K562 (cell line): ENCODE results near the gene TCF20. TPM values are rescaled to one million over a fixed set of nuclear protein-coding genes. Genes with fewer than 3 reads are reported as not detected.
A peak's percentile ranks its signal among the peaks of the same experiment; 100 is the strongest.

Experiments
- ATAC-seq: fragments of 200-7000 bp; cut with Tn5 transposase; 3 replicates; pipeline ENCODE4 v1.9.1; 2020; ENCODE audit warnings: moderate library complexity
- BruUV-seq: library from RNA; stranded (reverse); fragments of 400-500 nt; replicated peaks from 2 replicates; lab custom pipeline; 2021; lab: Mats Ljungman, UMichigan
- CTCF ChIA-PET: fragments of 300-600 bp; formaldehyde crosslinking; extraction: SDS; loops from one replicate; lab custom pipeline; 2021; ENCODE audit warnings: low intra/inter-chr PET ratio; lab: Yijun Ruan, JAX
- POLR2A ChIA-PET: fragments of 300-600, 350-650 bp; sonication (Branson Sonifier 250); formaldehyde crosslinking; extraction: SDS; loops from one replicate; lab custom pipeline; 2021; ENCODE audit warnings: antibody characterized with exemption, inconsistent platforms; lab: Yijun Ruan, JAX
- DNase-seq, 4 experiments: peaks; one replicate each; pipeline versions ENCODE4 v3.0.0 to v3.0.0-alpha.2; 2011 to 2018; ENCODE audit warnings: low spot score in 3 of 4, mixed read lengths in 3 of 4; ENCODE audit errors: extremely low read depth in 1 of 4
- FAIRE-seq: peaks from 2 replicates; lab custom pipeline; 2011; peaks lifted over from hg19 to GRCh38; lab: Jason Lieb, UNC
- H2AFZ ChIP-seq: 2 replicates; pipeline ENCODE4 v1.6.0; 2011; ENCODE audit warnings: low read depth, low read length, control low read depth, inconsistent platforms
- H3K27ac ChIP-seq: fragments of 200-600 bp; 3 replicates; pipeline ENCODE4 v1.8.0; 2011; ENCODE audit warnings: low read depth, mild to moderate bottlenecking, control low read depth, inconsistent platforms, low read length, moderate library complexity, mixed read lengths; ENCODE audit errors: extremely low read depth
- H3K27me3 ChIP-seq, 2 experiments: fragments of 300-600 bp in 1 of 2; 2 replicates in 1 of 2; 3 replicates in 1 of 2; pipeline versions ENCODE4 v1.6.0 to v1.8.0; 2011; ENCODE audit warnings: inconsistent platforms in 2 of 2, low read length in 2 of 2, mild to moderate bottlenecking in 1 of 2, mixed read lengths in 1 of 2, moderate library complexity in 1 of 2; ENCODE audit not compliant: control insufficient read depth in 2 of 2, insufficient read depth in 2 of 2
- H3K36me3 ChIP-seq: fragments of 300-600 bp; 3 replicates; pipeline ENCODE4 v1.8.0; 2011; ENCODE audit warnings: mild to moderate bottlenecking, low read length, inconsistent platforms; ENCODE audit not compliant: control insufficient read depth, insufficient read depth
- H3K4me1 ChIP-seq, 2 experiments: fragments of 200-600 bp in 1 of 2; replicated peaks in 1 of 2; 2 replicates in 1 of 2; 3 replicates in 1 of 2; pipeline versions ENCODE4 v1.5.1 to v1.8.0; 2011; ENCODE audit warnings: inconsistent platforms in 2 of 2, low read length in 2 of 2, mild to moderate bottlenecking in 1 of 2, mixed read lengths in 1 of 2, moderate library complexity in 1 of 2; ENCODE audit not compliant: control insufficient read depth in 2 of 2, insufficient read depth in 2 of 2
- H3K4me2 ChIP-seq: 2 replicates; pipeline ENCODE4 v1.6.1; 2011; ENCODE audit warnings: low read length, control low read depth, inconsistent platforms, mixed read lengths; ENCODE audit not compliant: insufficient read depth
- H3K4me3 ChIP-seq: fragments of 200-600 bp; sonication (generic), shearing (Covaris generic); 2 replicates; pipeline ENCODE4 v1.5.1; 2016; ENCODE audit warnings: control low read depth, inconsistent platforms
- H3K79me2 ChIP-seq: fragments of 200-600 bp; 3 replicates; pipeline ENCODE4 v1.8.0; 2011; ENCODE audit warnings: low read length, inconsistent platforms; ENCODE audit not compliant: control insufficient read depth, insufficient read depth
- H3K9ac ChIP-seq, 2 experiments: 2 replicates each; pipeline versions ENCODE4 v1.6.0 to v1.6.1; 2011; ENCODE audit warnings: low read depth in 2 of 2, low read length in 2 of 2, control low read depth in 1 of 2, inconsistent platforms in 1 of 2, mild to moderate bottlenecking in 1 of 2, mixed read lengths in 1 of 2; ENCODE audit not compliant: insufficient read depth in 1 of 2
- H3K9me1 ChIP-seq: one replicate; pipeline ENCODE4 v1.6.0; 2011; ENCODE audit warnings: inconsistent platforms, mild to moderate bottlenecking, low read length, moderate library complexity; ENCODE audit not compliant: control insufficient read depth, insufficient read depth
- H3K9me3 ChIP-seq: replicated peaks from 2 replicates; pipeline ENCODE4 v1.5.1; 2011; ENCODE audit warnings: low read depth, low read length, inconsistent platforms; ENCODE audit not compliant: control insufficient read depth, insufficient read depth
- H4K20me1 ChIP-seq: replicated peaks from 2 replicates; pipeline ENCODE4 v1.6.1; 2011; ENCODE audit warnings: low read length, inconsistent platforms, mixed read lengths; ENCODE audit not compliant: control insufficient read depth, insufficient read depth
- FOXK2 ChIP-seq, 2 experiments: fragments of 450-650 bp; IDR thresholded peaks in 1 of 2; conservative IDR thresholded peaks in 1 of 2; 2 replicates each; pipeline ENCODE4 v1.6.1; 2016; ENCODE audit warnings: low read depth in 2 of 2, mild to moderate bottlenecking in 1 of 2
- GABPA ChIP-seq: fragments of 200-800 bp; sonication (Bioruptor generic); conservative IDR thresholded peaks from 2 replicates; pipeline ENCODE4 v1.6.1; 2016; ENCODE audit warnings: low read depth, missing genetic modification characterization, missing compliant biosample characterization
- NCOA4 ChIP-seq: fragments of 450-650 bp; IDR thresholded peaks from 2 replicates; pipeline ENCODE4 v1.6.1; 2018; ENCODE audit warnings: mild to moderate bottlenecking; ENCODE audit not compliant: partially characterized antibody
- RBM25 ChIP-seq: fragments of 200-400 bp; formaldehyde crosslinking; IDR thresholded peaks from 2 replicates; pipeline ENCODE4 v1.6.1; 2018; ENCODE audit warnings: low read length, low read depth, moderate library complexity; ENCODE audit not compliant: severe bottlenecking
- ZFP36 ChIP-seq: fragments of 150-350 bp; IDR thresholded peaks from 2 replicates; pipeline ENCODE4 v1.6.1; 2018; ENCODE audit warnings: low read length, low read depth; ENCODE audit not compliant: partially characterized antibody
- ZNF121 ChIP-seq: sonication (generic); formaldehyde crosslinking; conservative IDR thresholded peaks from 2 replicates; pipeline ENCODE4 v1.8.0; 2022; ENCODE audit warnings: missing genetic modification reagents
- WGBS: fragments of 100-300 bp; shearing (Covaris generic); methylation state at CpG from one replicate; pipeline ENCODE4 v1.1.6; 2016; ENCODE audit warnings: low coverage, mixed read lengths; ENCODE audit not compliant: insufficient coverage; ENCODE audit errors: missing lambda C conversion rate; 5-methylcytosine and 5-hydroxymethylcytosine counted together
- in situ Hi-C: fragments of 300-500 bp; cut with MboI; formaldehyde crosslinking; loops from 4 replicates; pipeline ENCODE4 v1.15.0; 2018; ENCODE audit warnings: inconsistent platforms, mixed read lengths
- intact Hi-C: fragments of 100-400 bp; cut with micrococcal nuclease; formaldehyde crosslinking; loops from 2 replicates; pipeline ENCODE4 v1.14.2; 2022
- polyA plus RNA-seq, 8 experiments: library from polyadenylated mRNA; depleted of rRNA in 4 of 8; stranded (reverse) in 5 of 8; unstranded in 3 of 8; fragments of >200 nt; fragmentation: Nextera tagmentation in 2 of 8; fragmentation: Illumina TruSeq in 1 of 8; extraction: Ambion mirVana in 2 of 8; extraction: Trizol in 1 of 8; gene quantifications; 2 replicates each; pipeline versions ENCODE4 v1.2.1 to v1.2.3, GENCODE V29; 2011 to 2014; ENCODE audit warnings: inconsistent platforms in 1 of 8, missing spikeins in 1 of 8
- total RNA-seq, 7 experiments: library from RNA; depleted of rRNA in 6 of 7; stranded (reverse); fragments of >200 nt in 6 of 7; fragmentation: Illumina TruSeq in 2 of 7; extraction: Trizol in 2 of 7; gene quantifications; 2 replicates each; pipeline versions ENCODE4 v1.2.1 to v1.2.3, GENCODE V29; 2011 to 2021; ENCODE audit warnings: low replicate concordance in 1 of 7
- TF ChIP-seq, protein P1 (sequence below): fragments of 450-650 bp; formaldehyde crosslinking; IDR thresholded peaks from 2 replicates; pipeline ENCODE4 v1.4.0; 2022; ENCODE audit warnings: missing genetic modification characterization

Gene TCF20
- total and polyA plus RNA-seq, 9 of the 15 experiments (the other 6 are each of a cell fraction or from before 2014, with no cell fraction given) = 0.35 to 43.6 (median 17.5) TPM

DNA sequence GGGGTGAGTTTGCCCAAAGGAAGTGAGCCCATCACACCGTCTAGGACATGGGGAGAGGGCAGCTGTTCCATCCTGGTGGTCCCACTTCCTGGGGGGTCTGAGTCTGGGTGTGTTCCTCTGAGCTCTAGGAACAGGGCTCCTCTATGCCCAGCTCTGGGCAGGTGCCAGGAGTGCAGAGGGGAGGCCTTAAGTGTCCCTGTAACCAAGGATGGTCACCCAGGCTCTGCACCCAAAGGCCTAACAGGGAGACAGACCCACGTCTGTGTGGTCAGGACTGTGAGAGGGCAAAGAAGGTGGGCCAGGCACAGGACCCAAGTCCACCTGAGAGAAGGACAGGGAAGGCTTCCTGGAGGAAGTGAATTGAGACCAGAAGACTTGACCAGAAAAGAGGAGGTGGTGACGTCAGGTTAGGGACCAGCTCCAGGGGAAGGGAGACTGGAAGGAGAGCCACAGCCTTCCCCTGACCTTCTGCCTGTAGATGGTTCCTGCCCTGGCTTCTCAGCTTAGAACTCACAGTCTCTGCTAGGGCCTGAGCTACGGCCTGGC lies 11.3 kb upstream of the TCF20 start:
- H3K4me1 ChIP-seq = peaks cover 0 to 21% of the 10 kb centered on the region in 2 experiments; a peak in 2 of 5 replicates
- FAIRE-seq = no peak
- no peak overlapping the region for H2AFZ ChIP-seq
- in situ Hi-C loops (loop anchor here (10.0 kb wide), 1 partner anchor 107 kb away; no protein-coding TSS in a partner anchor), intact Hi-C loops (no loop called here)
- no peaks in the 10 kb centered on the region for H3K36me3 ChIP-seq
- no peaks in the 10 kb centered on the region for H3K9me3 ChIP-seq
- POLR2A ChIA-PET = no interaction called here
- H4K20me1 ChIP-seq = peaks cover 23% of the 10 kb centered on the region; the same call in 1 of the 2 replicates
- no peak for DNase-seq
- no peaks in the 10 kb centered on the region; a peak in 1 of 5 replicates for H3K27me3 ChIP-seq
- no peaks in the 10 kb centered on the region for H3K79me2 ChIP-seq
- H3K4me2 ChIP-seq = no peak overlapping the region
- ATAC-seq = no peak; the same call in 2 of the 3 replicates
- no TSS peak for BruUV-seq
- no peaks in the 10 kb centered on the region for H3K9me1 ChIP-seq
- TF ChIP-seq FOXK2 (conservative IDR thresholded peaks at IDR 0.05 in 1 of 2, IDR thresholded peaks at IDR 0.05 in 1 of 2; ENCODE audit: low read depth in 2 of 2) = no peak
- no peak for TF ChIP-seq GABPA
- no peak overlapping the region for H3K4me3 ChIP-seq
- CTCF ChIA-PET = no interaction called here
- no peak overlapping the region for H3K9ac ChIP-seq
- no peak overlapping the region for H3K27ac ChIP-seq
- WGBS = 30% methylated on average over 4 of the region's 4 CpGs

GRCh38 chr22:42281284-42281683 lies 10.8 kb upstream of the TCF20 start:
- H2AFZ ChIP-seq = no peak overlapping the region
- no peak overlapping the region for H3K4me2 ChIP-seq
- H3K9me3 ChIP-seq = no peaks in the 10 kb centered on the region
- TF ChIP-seq, protein P1, sequence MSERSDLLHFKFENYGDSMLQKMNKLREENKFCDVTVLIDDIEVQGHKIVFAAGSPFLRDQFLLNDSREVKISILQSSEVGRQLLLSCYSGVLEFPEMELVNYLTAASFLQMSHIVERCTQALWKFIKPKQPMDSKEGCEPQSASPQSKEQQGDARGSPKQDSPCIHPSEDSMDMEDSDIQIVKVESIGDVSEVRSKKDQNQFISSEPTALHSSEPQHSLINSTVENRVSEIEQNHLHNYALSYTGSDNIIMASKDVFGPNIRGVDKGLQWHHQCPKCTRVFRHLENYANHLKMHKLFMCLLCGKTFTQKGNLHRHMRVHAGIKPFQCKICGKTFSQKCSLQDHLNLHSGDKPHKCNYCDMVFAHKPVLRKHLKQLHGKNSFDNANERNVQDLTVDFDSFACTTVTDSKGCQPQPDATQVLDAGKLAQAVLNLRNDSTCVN = no peak
- TF ChIP-seq RBM25 = peak; percentile 32
- TF ChIP-seq NCOA4 = no peak
- TF ChIP-seq ZNF121 = no peak
- peak; percentile 91 for TF ChIP-seq ZFP36
- TF ChIP-seq, all 486 proteins: peak for 2
- Histone ChIP-seq H3K27me3 (no peaks in the 10 kb centered on the region; a peak in 1 of 5 replicates), H3K9me1 (no peaks in the 10 kb centered on the region), H3K27ac (no peak overlapping the region), H3K4me1 (peaks cover 0 to 21% of the 10 kb centered on the region in 2 experiments; a peak in 2 of 5 replicates), H3K9ac (no peak overlapping the region), H4K20me1 (peaks cover 18% of the 10 kb centered on the region; the same call in 1 of the 2 replicates), H3K79me2 (no peaks in the 10 kb centered on the region), H3K36me3 (no peaks in the 10 kb centered on the region), H3K4me3 (no peak overlapping the region)
- intact Hi-C loops (no loop called here), in situ Hi-C loops (loop anchor here (10.0 kb wide), 1 partner anchor 106 kb away; no protein-coding TSS in a partner anchor)
- DNase-seq (no peak), ATAC-seq (peak; percentile 39), FAIRE-seq (no peak)
- ChIA-PET CTCF (no interaction called here), POLR2A (no interaction called here)
- no TSS peak for BruUV-seq
- WGBS = 30% methylated on average over 8 of the region's 10 CpGs
